Immature natural killer cell (primary cell): Measurements from ENCODE around the gene SAP30L. TPM values are rescaled to one million over a fixed set of nuclear protein-coding genes. Genes with fewer than 3 reads are reported as not detected.

ENCODE experiments used
- DNase-seq, 3 donors: peaks; one replicate each; pipeline ENCODE4 v3.0.0; 2022; ENCODE audit warnings: mixed read lengths in 1 of 3
- H3K27ac Mint-ChIP-seq, 6 donors: one replicate each; pipeline ENCODE4 v1.8.0; 2020; ENCODE audit warnings: mixed read lengths in 6 of 6, mild to moderate bottlenecking in 5 of 6, inconsistent platforms in 4 of 6, moderate library complexity in 3 of 6
- H3K27me3 Mint-ChIP-seq, 3 donors: one replicate each; pipeline ENCODE4 v1.8.0; 2020 to 2021; ENCODE audit warnings: low read depth in 3 of 3, mild to moderate bottlenecking in 3 of 3, mixed read lengths in 3 of 3, moderate library complexity in 3 of 3, inconsistent platforms in 1 of 3
- H3K36me3 Mint-ChIP-seq, 3 donors: one replicate each; pipeline ENCODE4 v1.8.0; 2020; ENCODE audit warnings: mixed read lengths in 3 of 3, inconsistent platforms in 2 of 3, mild to moderate bottlenecking in 2 of 3
- H3K4me1 Mint-ChIP-seq, 2 donors: one replicate each; pipeline ENCODE4 v1.8.0; 2020; ENCODE audit warnings: inconsistent platforms in 2 of 2, mild to moderate bottlenecking in 2 of 2, mixed read lengths in 2 of 2, moderate library complexity in 1 of 2
- H3K4me3 Mint-ChIP-seq, 5 donors: one replicate each; pipeline ENCODE4 v1.8.0; 2020; ENCODE audit warnings: mild to moderate bottlenecking in 5 of 5, mixed read lengths in 5 of 5, inconsistent platforms in 3 of 5, moderate library complexity in 3 of 5
- H3K9me3 Mint-ChIP-seq, 6 donors: one replicate each; pipeline ENCODE4 v1.8.0; 2020; ENCODE audit warnings: mild to moderate bottlenecking in 6 of 6, mixed read lengths in 6 of 6, inconsistent platforms in 4 of 6, moderate library complexity in 3 of 6
- polyA plus RNA-seq, 3 donors: library from polyadenylated mRNA; unstranded; fragments of 300-500 nt; fragmentation: Illumina TruSeq; gene quantifications; one replicate each; pipeline ENCODE4 v1.2.3, GENCODE V29; 2021

The SAP30L gene
- polyA plus RNA-seq: 10 to 100 TPM; 20.6 to 45.3 (median 27.1) TPM

DNA sequence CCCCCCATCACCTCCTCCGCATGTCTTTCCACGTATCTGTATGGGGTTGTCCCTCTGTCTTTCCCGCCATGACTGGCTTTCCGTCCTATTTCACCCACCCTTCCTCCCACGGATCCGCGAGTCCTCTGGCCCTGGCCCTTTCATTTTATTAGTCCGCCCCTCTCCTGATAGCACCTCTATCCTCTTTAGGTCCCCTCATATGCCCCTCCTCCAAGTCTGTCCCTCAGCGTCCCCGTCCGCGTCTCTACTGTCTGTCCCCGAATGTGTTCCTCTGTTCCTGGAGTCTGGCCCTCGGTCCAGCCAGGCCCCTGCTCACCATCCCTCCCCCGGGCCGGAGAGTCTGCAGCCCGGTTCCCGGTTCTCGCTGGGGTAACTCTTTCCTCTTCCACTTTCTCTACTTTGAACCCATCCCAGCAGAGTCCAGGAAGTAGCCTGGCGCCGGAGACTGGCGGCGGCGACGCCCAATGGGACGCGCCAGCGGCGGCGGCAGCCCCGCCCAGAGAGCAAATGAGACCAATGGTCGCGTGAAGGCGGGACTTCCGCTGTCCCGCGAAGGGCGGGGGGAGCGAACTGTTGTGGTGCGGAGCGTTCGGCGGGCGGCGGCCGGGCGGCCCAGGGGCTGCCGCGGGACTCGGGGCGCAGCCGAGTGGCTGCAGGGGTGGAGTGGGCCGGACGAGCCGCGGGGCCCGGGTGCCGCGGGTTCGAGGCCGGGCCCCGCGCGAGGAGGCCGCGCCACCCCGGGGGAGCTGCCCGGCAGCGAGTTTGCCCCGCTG lies at the start of gene SAP30L:
Gene SAP30L, plus strand, starts transcription at position 576 of the 773 bp plus-strand sequence. CDS start 608 bp downstream, outside the sequence.
- peaks cover 4 to 14% (median 6%) of the 10 kb centered on the region in 3 donors for H3K27me3 Mint-ChIP-seq
- peak; percentile 97 to 98 (median 98) for DNase-seq
- H3K27ac Mint-ChIP-seq: peak within 1 kb of the TSS; percentile 91 to 98 (median 96)
- H3K4me3 Mint-ChIP-seq: peak within 1 kb of the TSS; percentile 94 to 100 (median 99)
- no peaks in the 10 kb centered on the region for H3K9me3 Mint-ChIP-seq
- H3K36me3 Mint-ChIP-seq: peaks cover 5 to 26% (median 20%) of the 10 kb centered on the region in 3 donors
- H3K4me1 Mint-ChIP-seq: peaks cover 55 to 76% of the 10 kb centered on the region in 2 donors

DNA sequence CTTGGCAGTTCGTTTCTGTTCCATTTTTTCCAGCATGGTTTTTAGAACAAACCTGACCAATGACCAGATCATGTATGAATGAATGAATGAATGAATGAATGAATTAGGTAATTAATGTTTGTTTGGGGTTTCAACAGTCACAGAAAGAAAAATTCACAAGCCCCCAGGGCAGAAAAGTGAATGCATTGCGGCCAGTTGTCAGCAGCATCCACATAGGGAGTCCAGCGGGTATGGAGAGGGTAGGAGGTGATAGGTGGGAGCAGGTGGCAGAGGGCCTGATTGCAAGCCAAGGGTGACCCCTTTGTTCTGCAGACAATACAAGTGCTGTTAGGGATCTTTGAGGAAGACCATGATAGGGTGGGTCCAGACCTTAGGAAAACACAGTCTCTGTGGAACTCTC lies 49.7 kb upstream of the SAP30L start:
- Mint-ChIP-seq H3K4me3 (no peak overlapping the region), H3K27me3 (peaks cover 1 to 2% (median 1%) of the 10 kb centered on the region in 3 donors), H3K9me3 (no peaks in the 10 kb centered on the region), H3K36me3 (peaks cover 10 to 22% (median 12%) of the 10 kb centered on the region in 3 donors), H3K27ac (peak overlapping the region in 3 of 6 donors; percentile 12 to 70 (median 26)), H3K4me1 (peaks cover 41 to 52% of the 10 kb centered on the region in 2 donors)
- no peak for DNase-seq

GRCh38 chr5:154397652-154398406 lies 48.0 kb upstream of the SAP30L start:
- Mint-ChIP-seq H3K27me3 (peaks cover 1 to 2% (median 1%) of the 10 kb centered on the region in 3 donors), H3K36me3 (peaks cover 1 to 9% (median 4%) of the 10 kb centered on the region in 3 donors), H3K4me1 (peaks cover 35 to 44% of the 10 kb centered on the region in 2 donors), H3K4me3 (no peak overlapping the region), H3K9me3 (no peaks in the 10 kb centered on the region), H3K27ac (peak overlapping the region in 3 of 6 donors; percentile 16 to 40 (median 25))
- DNase-seq: no peak

GRCh38 chr5:154400678-154401077 lies 45.1 kb upstream of the SAP30L start:
- peaks cover 3 to 8% (median 6%) of the 10 kb centered on the region in 3 donors for H3K27me3 Mint-ChIP-seq
- H3K27ac Mint-ChIP-seq: peak overlapping the region in 4 of 6 donors; percentile 23 to 65 (median 54)
- H3K4me3 Mint-ChIP-seq: no peak overlapping the region
- peaks cover 21 to 31% of the 10 kb centered on the region in 2 donors for H3K4me1 Mint-ChIP-seq
- no peaks in the 10 kb centered on the region for H3K36me3 Mint-ChIP-seq
- no peaks in the 10 kb centered on the region for H3K9me3 Mint-ChIP-seq
- no peak for DNase-seq

GRCh38 chr5:154401355-154401754 lies 44.4 kb upstream of the SAP30L start:
- H3K9me3 Mint-ChIP-seq: no peaks in the 10 kb centered on the region
- peaks cover 3 to 8% (median 6%) of the 10 kb centered on the region in 3 donors for H3K27me3 Mint-ChIP-seq
- H3K4me1 Mint-ChIP-seq: peaks cover 14 to 25% of the 10 kb centered on the region in 2 donors
- H3K27ac Mint-ChIP-seq: peak overlapping the region in 3 of 6 donors; percentile 9 to 65 (median 32)
- no peaks in the 10 kb centered on the region for H3K36me3 Mint-ChIP-seq
- DNase-seq: no peak
- H3K4me3 Mint-ChIP-seq: no peak overlapping the region

DNA sequence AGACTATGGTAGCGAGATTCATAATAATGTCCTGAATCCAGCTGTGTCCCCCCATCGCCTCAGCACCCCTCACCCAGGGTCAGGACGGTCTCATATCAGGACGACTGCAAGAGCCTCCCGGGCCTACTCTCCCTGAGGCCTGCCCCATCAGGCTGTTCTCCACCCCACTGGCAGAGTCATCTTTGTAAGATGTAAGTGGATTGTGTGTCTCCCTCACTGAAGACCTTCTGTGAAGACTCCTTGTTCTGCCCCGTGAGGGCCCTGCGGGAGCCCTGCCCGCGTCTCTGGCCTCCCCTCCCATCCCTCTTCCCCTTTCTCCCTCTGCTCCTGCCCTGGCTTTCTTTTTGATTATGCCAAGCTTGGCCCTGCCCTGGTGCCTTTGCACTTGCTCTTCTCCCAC lies 43.9 kb upstream of the SAP30L start:
- peaks cover 11 to 22% of the 10 kb centered on the region in 2 donors for H3K4me1 Mint-ChIP-seq
- H3K27ac Mint-ChIP-seq: peak overlapping the region in 4 of 6 donors; percentile 23 to 78 (median 54)
- no peak overlapping the region for H3K4me3 Mint-ChIP-seq

DNA sequence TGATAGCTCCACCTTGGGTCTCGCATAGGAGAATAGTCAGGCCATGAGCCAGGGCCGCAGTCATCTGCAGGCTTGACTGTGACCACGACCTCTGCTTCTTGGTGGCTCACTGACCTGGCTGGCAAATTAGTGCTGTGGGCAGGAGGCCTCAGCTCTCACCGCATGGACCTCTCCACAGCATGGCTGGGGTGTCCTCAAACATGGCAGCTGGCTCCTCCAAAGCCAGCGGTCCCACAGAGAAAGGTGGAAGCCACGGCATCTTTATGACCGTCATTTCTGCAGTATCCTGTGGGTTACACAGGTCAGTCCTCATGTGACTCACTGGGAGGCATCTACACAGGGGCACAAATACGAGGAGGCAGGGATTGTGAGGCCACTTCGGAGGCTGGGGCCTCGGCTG lies 43.2 kb upstream of the SAP30L start:
- DNase-seq: no peak
- Mint-ChIP-seq H3K27ac (peak overlapping the region in 2 of 6 donors; percentile 43 to 78), H3K4me1 (peaks cover 11 to 22% of the 10 kb centered on the region in 2 donors), H3K27me3 (peaks cover 5 to 8% (median 6%) of the 10 kb centered on the region in 3 donors), H3K4me3 (no peak overlapping the region), H3K36me3 (no peaks in the 10 kb centered on the region), H3K9me3 (no peaks in the 10 kb centered on the region)

More for the DNA sequence above, 43.9 kb upstream of the SAP30L start:
- peaks cover 5 to 8% (median 6%) of the 10 kb centered on the region in 3 donors for H3K27me3 Mint-ChIP-seq
- no peaks in the 10 kb centered on the region for H3K9me3 Mint-ChIP-seq
- DNase-seq: no peak
- H3K36me3 Mint-ChIP-seq: no peaks in the 10 kb centered on the region

DNA sequence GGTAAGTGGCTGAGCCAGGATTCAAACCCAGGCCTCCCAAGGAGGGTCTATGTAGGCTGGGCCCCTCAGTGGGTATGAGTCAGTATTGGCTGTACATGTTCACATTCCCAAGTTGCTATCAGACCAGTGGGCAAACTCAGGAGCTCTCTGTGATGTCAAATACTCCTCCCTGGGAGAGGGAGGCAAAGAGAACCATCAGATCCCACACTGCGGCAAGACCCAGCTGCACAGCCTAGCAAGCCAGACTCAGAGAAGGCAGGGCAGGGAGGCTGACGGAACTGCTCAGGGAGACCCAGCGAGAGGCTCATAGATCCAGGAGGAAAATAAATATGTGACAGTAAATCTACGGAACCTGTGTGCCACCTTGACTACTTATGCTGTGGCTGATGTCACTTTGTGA lies 42.6 kb upstream of the SAP30L start:
- peaks cover 5 to 8% (median 6%) of the 10 kb centered on the region in 3 donors for H3K27me3 Mint-ChIP-seq
- peak overlapping the region in 2 of 6 donors; percentile 20 to 82 for H3K27ac Mint-ChIP-seq
- H3K9me3 Mint-ChIP-seq: no peaks in the 10 kb centered on the region
- no peak for DNase-seq
- no peaks in the 10 kb centered on the region for H3K36me3 Mint-ChIP-seq
- H3K4me1 Mint-ChIP-seq: peaks cover 11 to 22% of the 10 kb centered on the region in 2 donors
- no peak overlapping the region for H3K4me3 Mint-ChIP-seq

- Mint-ChIP-seq H3K4me3 (peak overlapping the region in 2 of 5 donors; percentile 33 to 79), H3K4me1 (peaks cover 11 to 18% of the 10 kb centered on the region in 2 donors), H3K9me3 (no peaks in the 10 kb centered on the region), H3K36me3 (peaks cover 0 to 3% (median 0%) of the 10 kb centered on the region in 3 donors), H3K27ac (peak overlapping the region in 4 of 6 donors; percentile 5 to 82 (median 36)), H3K27me3 (peaks cover 4 to 8% (median 6%) of the 10 kb centered on the region in 3 donors)
- no peak for DNase-seq
Observed at GRCh38 chr5:154403776-154404387, 41.9 kb upstream of the SAP30L start.

DNA sequence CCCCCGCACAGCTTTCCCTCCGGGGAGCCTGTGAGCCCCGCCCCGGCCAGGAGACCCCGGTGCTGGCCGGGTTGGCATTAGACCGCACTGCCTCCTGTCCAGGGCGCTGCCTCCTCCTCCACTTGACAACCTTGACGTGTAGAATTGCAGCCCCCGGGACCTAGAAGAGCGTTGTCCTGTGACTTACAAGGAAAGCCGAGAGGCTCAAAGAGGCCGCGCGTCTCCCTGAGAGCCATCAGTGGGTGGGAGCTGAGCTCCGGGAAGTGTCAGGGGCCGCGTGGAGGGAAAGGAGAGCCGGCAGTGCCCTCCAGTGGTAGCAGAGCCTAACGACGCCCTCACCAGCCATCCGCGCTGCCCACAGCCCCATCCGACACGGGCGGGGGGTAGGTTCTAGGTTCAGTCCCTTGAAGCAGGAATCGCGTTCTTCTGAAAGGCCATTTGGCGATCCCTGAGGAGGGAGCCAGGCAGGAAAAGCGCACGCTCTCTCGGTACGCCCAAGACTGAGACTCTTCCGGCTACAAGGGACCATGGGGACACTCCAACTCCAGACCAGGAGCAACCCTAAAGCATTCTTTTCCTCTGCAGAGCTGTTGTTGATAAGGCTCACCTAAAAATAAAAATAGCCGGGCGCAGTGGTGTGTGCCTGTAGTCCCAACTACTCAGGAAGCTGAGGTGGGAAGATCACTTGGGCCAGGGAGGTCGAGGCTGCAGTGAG lies 40.6 kb upstream of the SAP30L start:
- no peaks in the 10 kb centered on the region for H3K9me3 Mint-ChIP-seq
- DNase-seq: peak; percentile 51 to 73 (median 68)
- peak overlapping the region; percentile 51 to 79 (median 70) for H3K4me3 Mint-ChIP-seq
- H3K27me3 Mint-ChIP-seq: peaks cover 4 to 8% (median 6%) of the 10 kb centered on the region in 3 donors
- H3K4me1 Mint-ChIP-seq: peaks cover 11 to 16% of the 10 kb centered on the region in 2 donors
- peak overlapping the region in 3 of 6 donors; percentile 5 to 57 (median 46) for H3K27ac Mint-ChIP-seq
- peaks cover 0 to 11% (median 3%) of the 10 kb centered on the region in 3 donors for H3K36me3 Mint-ChIP-seq

GRCh38 chr5:154406231-154406630 lies 39.6 kb upstream of the SAP30L start:
- Mint-ChIP-seq H3K9me3 (no peaks in the 10 kb centered on the region), H3K36me3 (peaks cover 0 to 19% (median 3%) of the 10 kb centered on the region in 3 donors), H3K4me3 (no peak overlapping the region), H3K27me3 (peaks cover 4 to 6% (median 5%) of the 10 kb centered on the region in 3 donors), H3K27ac (no peak overlapping the region), H3K4me1 (peaks cover 11 to 18% of the 10 kb centered on the region in 2 donors)
- DNase-seq: no peak

- Mint-ChIP-seq H3K4me3 (no peak overlapping the region), H3K36me3 (peaks cover 0 to 24% (median 3%) of the 10 kb centered on the region in 3 donors), H3K27ac (no peak overlapping the region), H3K27me3 (peaks cover 4 to 6% (median 5%) of the 10 kb centered on the region in 3 donors), H3K4me1 (peaks cover 12 to 21% of the 10 kb centered on the region in 2 donors), H3K9me3 (no peaks in the 10 kb centered on the region)
- DNase-seq: no peak
Observed at GRCh38 chr5:154406826-154407225, 39.0 kb upstream of the SAP30L start.

- H3K36me3 Mint-ChIP-seq: peaks cover 4 to 31% (median 7%) of the 10 kb centered on the region in 3 donors
- peaks cover 4 to 10% (median 8%) of the 10 kb centered on the region in 3 donors for H3K27me3 Mint-ChIP-seq
- H3K27ac Mint-ChIP-seq: no peak overlapping the region
- no peaks in the 10 kb centered on the region for H3K9me3 Mint-ChIP-seq
- peaks cover 12 to 21% of the 10 kb centered on the region in 2 donors for H3K4me1 Mint-ChIP-seq
- no peak for DNase-seq
- no peak overlapping the region for H3K4me3 Mint-ChIP-seq
Observed at GRCh38 chr5:154408811-154409210, 37.0 kb upstream of the SAP30L start.
